Measurements from ENCODE around the gene CTAG1B.
"Not testable (repeated sequence)": the region's sequence is repeated elsewhere in the genome, so short reads cannot be mapped to it uniquely, and the experiment has no call there.

- not testable (repeated sequence) for TF ChIP-seq CTCF, POLR2AphosphoS5, POLR2A (IDR thresholded peaks at IDR 0.05)
Observed at GRCh38 chrX:154628960-154629359, 9.9 kb upstream of the CTAG1B start.
